ENCODE data around the gene RFX2.

The RFX2 gene

DNA sequence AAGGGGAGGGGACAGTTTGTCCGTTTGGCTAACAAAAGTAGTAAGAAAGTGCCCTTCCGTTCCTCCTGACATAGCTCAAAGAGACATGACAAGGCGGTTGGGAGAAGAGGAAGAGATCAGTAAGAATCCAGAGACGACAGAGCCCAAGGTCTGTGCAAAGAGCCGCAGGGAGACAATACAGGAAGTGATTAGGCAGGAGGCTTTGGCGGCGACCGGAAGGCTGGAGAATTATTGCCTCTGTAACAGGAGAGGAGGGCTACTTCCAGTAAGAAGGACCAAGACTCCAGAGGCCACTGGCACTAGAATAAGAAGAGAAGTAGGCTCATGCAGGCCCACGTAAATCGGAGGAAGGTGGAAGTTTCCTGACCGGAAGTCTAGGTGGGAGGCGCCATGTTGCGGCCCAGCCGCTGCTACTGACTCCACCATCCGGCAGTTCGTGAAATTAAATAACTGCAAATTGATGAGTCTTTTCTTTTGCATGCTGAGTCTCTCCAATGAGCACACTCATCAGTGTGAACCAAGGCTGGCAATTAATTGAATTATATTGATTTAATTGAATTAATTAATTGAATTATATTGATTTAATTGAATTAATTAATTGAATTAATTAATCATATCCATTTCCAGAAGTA, 9.9 kb downstream of the RFX2 start:
- no peak for TF ChIP-seq JUND (IDR thresholded peaks at IDR 0.05; ENCODE audit: low read depth)
- in situ Hi-C loops (cut with HindIII; ENCODE audit: low pct_unique_long_range_greater_than_20kb, low sequenced_read_pairs) = no loop called here
- DNase-seq (ENCODE audit: low read depth in 1 of 2, low spot score in 1 of 2) = no peak

GRCh38 chr19:6099599-6099998, 10.7 kb downstream of the RFX2 start:
- DNase-seq (ENCODE audit: low read depth in 1 of 2, low spot score in 1 of 2) = no peak
- no peak for TF ChIP-seq JUND (IDR thresholded peaks at IDR 0.05; ENCODE audit: low read depth)
- in situ Hi-C loops (cut with HindIII; ENCODE audit: low pct_unique_long_range_greater_than_20kb, low sequenced_read_pairs) = no loop called here

GRCh38 chr19:6099033-6099432, 11.3 kb downstream of the RFX2 start:
- no peak for TF ChIP-seq JUND (IDR thresholded peaks at IDR 0.05; ENCODE audit: low read depth)
- DNase-seq (ENCODE audit: low read depth in 1 of 2, low spot score in 1 of 2) = no peak
- in situ Hi-C loops (cut with HindIII; ENCODE audit: low pct_unique_long_range_greater_than_20kb, low sequenced_read_pairs) = no loop called here

DNA sequence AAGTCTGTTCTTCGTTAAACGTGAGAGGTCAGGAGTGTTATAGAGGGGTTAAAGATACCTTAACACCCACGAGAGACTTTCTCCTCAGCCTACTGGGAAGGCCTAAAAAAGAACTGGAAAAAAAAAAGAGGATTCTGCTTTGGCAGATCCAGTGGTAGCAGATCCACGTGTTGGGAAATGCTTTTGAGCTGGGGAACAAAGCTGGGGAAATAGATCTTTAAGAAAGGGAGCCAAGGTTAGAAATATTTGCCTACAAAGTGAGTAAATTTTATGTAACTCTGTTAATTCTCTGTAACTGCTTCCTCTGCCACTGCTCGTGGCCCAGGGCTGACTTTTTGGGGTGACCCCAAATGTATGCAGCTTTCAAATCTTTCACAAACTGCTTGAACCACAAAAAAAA, 11.7 kb downstream of the RFX2 start:
- in situ Hi-C loops (cut with HindIII; ENCODE audit: low pct_unique_long_range_greater_than_20kb, low sequenced_read_pairs) = no loop called here
- TF ChIP-seq JUND (IDR thresholded peaks at IDR 0.05; ENCODE audit: low read depth) = no peak
- no peak for DNase-seq (ENCODE audit: low read depth in 1 of 2, low spot score in 1 of 2)

GRCh38 chr19:6097911-6098310, 12.4 kb downstream of the RFX2 start:
- no peak for TF ChIP-seq JUND (IDR thresholded peaks at IDR 0.05; ENCODE audit: low read depth)
- DNase-seq (ENCODE audit: low read depth in 1 of 2, low spot score in 1 of 2) = no peak
- in situ Hi-C loops (cut with HindIII; ENCODE audit: low pct_unique_long_range_greater_than_20kb, low sequenced_read_pairs) = no loop called here

DNA sequence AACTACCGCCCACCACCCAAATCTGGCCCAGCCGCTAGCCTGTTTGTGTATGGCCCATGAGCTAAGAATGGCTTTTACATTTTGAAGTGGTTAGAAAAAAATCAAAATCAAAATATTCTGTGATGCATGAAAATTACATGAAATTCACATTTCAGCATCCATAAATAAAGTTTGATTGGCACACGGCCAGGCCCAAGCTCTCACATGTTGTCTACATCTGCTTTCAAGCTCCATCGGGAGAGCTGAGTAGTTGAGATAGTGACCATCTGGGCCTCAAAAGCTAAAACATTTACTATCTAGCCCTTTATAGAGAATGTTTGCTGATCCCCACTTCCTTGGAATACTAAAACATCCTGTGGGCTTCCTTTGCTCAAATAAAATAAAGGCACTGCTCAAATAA, 14.5 kb downstream of the RFX2 start:
- TF ChIP-seq JUND (IDR thresholded peaks at IDR 0.05; ENCODE audit: low read depth) = no peak
- no peak for DNase-seq (ENCODE audit: low read depth in 1 of 2, low spot score in 1 of 2)
- in situ Hi-C loops (cut with HindIII; ENCODE audit: low pct_unique_long_range_greater_than_20kb, low sequenced_read_pairs) = no loop called here

DNA sequence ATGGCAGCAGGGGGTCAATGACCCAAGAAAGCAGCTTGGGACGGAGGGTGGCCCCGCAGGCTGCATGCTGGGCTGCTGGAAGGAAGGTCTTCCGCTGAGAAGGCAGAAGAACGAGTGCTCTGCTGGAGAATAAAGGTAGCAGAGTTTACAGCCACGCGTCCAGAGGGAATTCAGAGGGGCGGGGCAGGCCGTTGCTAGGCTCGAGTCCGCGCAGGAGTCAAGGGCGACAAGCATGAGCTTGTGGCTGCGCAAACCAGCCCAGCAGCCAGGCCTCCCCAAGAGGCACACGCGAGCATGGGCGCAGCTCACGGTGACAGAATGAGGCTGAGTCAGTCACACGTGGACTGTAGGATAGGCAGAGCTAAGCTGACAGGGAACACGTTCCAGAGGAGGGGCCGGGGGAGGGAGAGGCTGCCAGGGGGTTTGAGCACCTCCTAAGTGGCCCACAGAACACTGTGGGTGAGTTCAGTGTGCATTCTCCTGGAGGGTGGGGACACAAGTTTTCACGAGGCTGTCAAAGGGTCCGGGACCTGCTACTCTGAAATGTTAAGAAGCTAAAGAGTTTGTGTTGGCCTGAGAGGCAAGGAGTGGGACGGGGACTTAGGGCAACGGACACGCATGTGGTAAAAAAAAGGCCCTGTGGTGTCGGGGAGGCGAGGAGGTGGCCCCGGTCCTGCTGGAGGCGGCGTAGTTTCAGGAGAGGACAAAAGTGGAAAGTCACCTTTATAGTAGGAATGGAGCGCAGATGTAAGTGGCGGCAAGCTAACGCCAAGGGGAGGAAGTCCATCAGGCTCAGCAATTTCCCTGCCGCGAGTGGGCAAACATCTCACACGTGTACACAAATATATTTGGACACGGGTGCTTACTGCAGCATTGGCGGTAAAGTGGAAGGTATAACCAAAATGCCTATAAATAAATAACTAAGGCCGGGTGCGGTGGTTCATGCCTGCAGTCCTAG, 17.7 kb downstream of the RFX2 start:
- no peak for TF ChIP-seq JUND (IDR thresholded peaks at IDR 0.05; ENCODE audit: low read depth)
- in situ Hi-C loops (cut with HindIII; ENCODE audit: low pct_unique_long_range_greater_than_20kb, low sequenced_read_pairs) = no loop called here
- DNase-seq (ENCODE audit: low read depth in 1 of 2, low spot score in 1 of 2) = peak; percentile 40 to 89

DNA sequence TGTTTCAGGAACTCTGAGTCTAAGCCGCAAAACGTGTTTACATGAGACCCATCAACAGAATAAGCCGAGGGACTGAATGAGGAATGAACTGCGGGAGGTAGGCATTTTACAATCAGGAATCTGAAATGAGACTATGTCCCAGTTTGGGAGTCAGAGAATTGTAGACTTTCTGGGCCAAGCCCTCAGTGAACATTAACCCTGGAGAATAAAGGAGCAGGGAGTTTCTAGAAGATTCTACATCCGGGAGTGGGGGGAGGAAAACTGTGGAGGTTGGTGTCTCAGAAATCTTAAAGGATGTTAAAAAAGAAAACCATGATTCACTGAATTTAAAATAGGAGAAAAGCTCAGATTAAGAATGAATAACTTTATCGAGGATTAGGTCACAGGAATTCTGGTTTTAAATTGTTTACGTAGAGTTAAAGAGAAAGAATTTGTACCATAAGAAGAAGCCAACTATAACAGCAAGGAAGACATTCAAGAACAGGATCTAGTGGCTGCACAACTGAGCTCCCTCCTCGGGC, 18.5 kb downstream of the RFX2 start:
- DNase-seq (ENCODE audit: low read depth in 1 of 2, low spot score in 1 of 2) = peak in 1 of 2 experiments; percentile 8
- no peak for TF ChIP-seq JUND (IDR thresholded peaks at IDR 0.05; ENCODE audit: low read depth)
- in situ Hi-C loops (cut with HindIII; ENCODE audit: low pct_unique_long_range_greater_than_20kb, low sequenced_read_pairs) = no loop called here

- in situ Hi-C loops (cut with HindIII; ENCODE audit: low pct_unique_long_range_greater_than_20kb, low sequenced_read_pairs) = no loop called here
- DNase-seq (ENCODE audit: low read depth in 1 of 2, low spot score in 1 of 2) = no peak
- no peak for TF ChIP-seq JUND (IDR thresholded peaks at IDR 0.05; ENCODE audit: low read depth)
These were observed 19.7 kb downstream of the RFX2 start for GRCh38 chr19:6090634-6091033.

GRCh38 chr19:6088602-6089049, 21.7 kb downstream of the RFX2 start:
- in situ Hi-C loops (cut with HindIII; ENCODE audit: low pct_unique_long_range_greater_than_20kb, low sequenced_read_pairs) = no loop called here
- TF ChIP-seq JUND (IDR thresholded peaks at IDR 0.05; ENCODE audit: low read depth) = no peak
- DNase-seq (ENCODE audit: low read depth in 1 of 2, low spot score in 1 of 2) = no peak

DNA sequence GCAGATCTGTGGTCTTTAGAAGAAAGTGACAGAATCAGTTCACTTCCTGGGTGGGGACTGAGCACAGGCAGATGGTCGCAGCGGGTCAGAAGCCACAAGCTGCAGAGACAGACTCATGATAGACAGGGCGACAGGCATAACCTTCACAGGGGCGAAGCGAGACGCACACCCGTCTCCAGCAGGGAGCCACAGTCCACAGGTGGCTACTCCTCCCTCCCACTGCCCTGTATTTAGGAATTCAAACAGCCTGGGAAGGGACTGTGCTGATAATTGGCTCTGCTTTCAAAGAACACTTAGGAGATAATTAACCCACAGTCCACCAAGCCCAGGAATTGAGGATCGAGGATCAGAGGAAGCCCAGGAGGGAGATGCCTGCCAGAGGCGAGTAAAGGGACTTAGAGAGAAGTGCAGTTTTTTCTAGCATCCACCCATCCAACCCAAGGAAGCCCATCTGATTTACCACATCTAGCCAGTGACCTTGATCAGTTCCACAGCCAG, 23.2 kb downstream of the RFX2 start:
- in situ Hi-C loops (cut with HindIII; ENCODE audit: low pct_unique_long_range_greater_than_20kb, low sequenced_read_pairs) = no loop called here
- no peak for DNase-seq (ENCODE audit: low read depth in 1 of 2, low spot score in 1 of 2)
- TF ChIP-seq JUND (IDR thresholded peaks at IDR 0.05; ENCODE audit: low read depth) = no peak

GRCh38 chr19:6086068-6086788, 24.1 kb downstream of the RFX2 start:
- TF ChIP-seq JUND (IDR thresholded peaks at IDR 0.05; ENCODE audit: low read depth) = no peak
- in situ Hi-C loops (cut with HindIII; ENCODE audit: low pct_unique_long_range_greater_than_20kb, low sequenced_read_pairs) = no loop called here
- DNase-seq (ENCODE audit: low read depth in 1 of 2, low spot score in 1 of 2) = no peak

Data from T47D (cell line).